Measurements from ENCODE around the gene RHOG.

The RHOG gene

DNA sequence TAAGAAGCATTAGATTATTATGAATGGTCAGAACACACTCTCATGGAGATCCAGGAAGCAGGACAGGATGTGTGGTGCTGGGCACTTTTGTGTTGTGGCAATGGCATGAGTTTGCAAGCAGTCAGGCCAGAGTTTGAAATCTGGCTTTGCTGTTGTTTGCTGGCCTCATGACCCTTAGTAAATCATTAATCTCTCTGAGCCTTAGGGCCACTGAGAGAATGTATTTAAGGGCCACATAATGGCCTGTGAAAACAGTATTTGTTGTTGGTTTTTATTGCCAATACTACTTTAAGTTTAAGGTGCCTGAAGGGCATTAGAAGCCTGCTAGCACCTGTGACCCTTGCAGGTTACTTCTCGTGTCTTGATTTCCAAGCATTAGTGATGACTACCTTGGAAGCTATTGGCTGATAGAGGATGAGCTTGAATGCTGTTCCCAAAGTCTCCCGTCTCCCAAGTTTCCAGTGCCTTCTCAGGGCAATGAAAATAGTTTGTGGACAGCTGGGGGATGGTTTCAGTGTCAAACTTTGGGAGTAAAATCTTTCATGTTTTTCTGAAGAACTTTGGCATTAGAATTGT lies 39.3 kb upstream of the RHOG start:
- FAIRE-seq: no peak
- TF ChIP-seq, protein P1, sequence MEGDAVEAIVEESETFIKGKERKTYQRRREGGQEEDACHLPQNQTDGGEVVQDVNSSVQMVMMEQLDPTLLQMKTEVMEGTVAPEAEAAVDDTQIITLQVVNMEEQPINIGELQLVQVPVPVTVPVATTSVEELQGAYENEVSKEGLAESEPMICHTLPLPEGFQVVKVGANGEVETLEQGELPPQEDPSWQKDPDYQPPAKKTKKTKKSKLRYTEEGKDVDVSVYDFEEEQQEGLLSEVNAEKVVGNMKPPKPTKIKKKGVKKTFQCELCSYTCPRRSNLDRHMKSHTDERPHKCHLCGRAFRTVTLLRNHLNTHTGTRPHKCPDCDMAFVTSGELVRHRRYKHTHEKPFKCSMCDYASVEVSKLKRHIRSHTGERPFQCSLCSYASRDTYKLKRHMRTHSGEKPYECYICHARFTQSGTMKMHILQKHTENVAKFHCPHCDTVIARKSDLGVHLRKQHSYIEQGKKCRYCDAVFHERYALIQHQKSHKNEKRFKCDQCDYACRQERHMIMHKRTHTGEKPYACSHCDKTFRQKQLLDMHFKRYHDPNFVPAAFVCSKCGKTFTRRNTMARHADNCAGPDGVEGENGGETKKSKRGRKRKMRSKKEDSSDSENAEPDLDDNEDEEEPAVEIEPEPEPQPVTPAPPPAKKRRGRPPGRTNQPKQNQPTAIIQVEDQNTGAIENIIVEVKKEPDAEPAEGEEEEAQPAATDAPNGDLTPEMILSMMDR (IDR thresholded peaks at IDR 0.05; ENCODE audit: insufficient read depth, missing control alignments): no peak
- DNase-seq (ENCODE audit: insufficient read length, low spot score): no peak

DNA sequence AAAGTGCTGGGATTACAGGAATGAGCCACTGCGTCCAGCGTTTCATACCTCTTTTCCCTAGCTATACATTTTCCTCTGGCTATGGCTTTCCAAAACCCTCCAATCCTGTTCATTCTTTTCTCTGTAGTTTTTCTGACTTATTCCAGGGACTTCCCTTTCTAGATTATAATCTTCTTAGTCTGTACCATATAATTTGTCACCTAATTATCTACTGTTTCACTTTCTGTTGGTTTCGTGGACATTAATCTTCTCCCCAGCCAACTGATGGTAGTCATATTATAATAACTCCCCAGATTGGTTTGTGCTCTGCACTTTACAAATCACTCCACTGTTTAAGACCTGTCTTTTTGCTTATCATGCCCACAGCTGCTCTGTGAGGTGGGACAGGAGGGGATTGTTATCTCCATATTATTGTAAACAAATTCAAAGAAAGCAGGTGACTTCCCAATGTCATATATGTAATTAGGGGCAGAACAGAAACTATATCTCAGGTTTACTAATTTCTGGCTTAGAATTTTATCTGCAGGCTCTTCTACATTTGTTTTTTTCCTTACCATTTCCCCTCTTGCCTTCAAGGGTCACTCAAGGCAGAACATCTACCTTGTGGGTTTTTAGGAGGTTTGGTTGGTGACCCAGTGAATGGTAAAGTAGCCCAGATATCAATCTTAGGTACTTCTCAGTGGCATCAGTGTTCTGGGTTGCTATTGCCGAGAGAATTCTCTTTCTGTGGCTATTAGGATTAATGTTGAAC lies 38.6 kb upstream of the RHOG start:
- TF ChIP-seq, protein P1 (IDR thresholded peaks at IDR 0.05; ENCODE audit: insufficient read depth, missing control alignments): no peak
- no peak for DNase-seq (ENCODE audit: insufficient read length, low spot score)
- FAIRE-seq: no peak

DNA sequence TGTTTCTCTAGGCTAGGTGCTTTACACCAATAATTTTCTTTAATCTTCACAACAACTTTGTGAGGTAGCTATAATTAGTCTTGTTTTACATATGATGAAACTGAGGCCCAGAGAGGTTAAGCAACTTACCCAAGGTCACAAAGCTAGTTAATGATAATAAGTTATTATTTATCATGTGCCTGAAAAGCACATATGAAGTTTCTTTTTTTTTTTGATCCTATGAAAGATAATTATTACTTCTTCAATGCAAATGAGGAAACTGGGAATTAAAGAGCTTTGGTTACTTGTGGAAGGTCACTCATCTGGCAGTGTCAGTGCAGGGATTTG lies 37.5 kb upstream of the RHOG start:
- FAIRE-seq (no peak), DNase-seq (ENCODE audit: insufficient read length, low spot score) (no peak)
- TF ChIP-seq, protein P1 (IDR thresholded peaks at IDR 0.05; ENCODE audit: insufficient read depth, missing control alignments): no peak

GRCh38 chr11:3877364-3878257 lies 36.9 kb upstream of the RHOG start:
- TF ChIP-seq, protein P1 (IDR thresholded peaks at IDR 0.05; ENCODE audit: insufficient read depth, missing control alignments): no peak
- FAIRE-seq: no peak
- DNase-seq (ENCODE audit: insufficient read length, low spot score): no peak

- TF ChIP-seq, protein P1 (IDR thresholded peaks at IDR 0.05; ENCODE audit: insufficient read depth, missing control alignments): no peak
- FAIRE-seq (no peak), DNase-seq (ENCODE audit: insufficient read length, low spot score) (no peak)
These were observed 35.9 kb upstream of the RHOG start for GRCh38 chr11:3876613-3877012.

DNA sequence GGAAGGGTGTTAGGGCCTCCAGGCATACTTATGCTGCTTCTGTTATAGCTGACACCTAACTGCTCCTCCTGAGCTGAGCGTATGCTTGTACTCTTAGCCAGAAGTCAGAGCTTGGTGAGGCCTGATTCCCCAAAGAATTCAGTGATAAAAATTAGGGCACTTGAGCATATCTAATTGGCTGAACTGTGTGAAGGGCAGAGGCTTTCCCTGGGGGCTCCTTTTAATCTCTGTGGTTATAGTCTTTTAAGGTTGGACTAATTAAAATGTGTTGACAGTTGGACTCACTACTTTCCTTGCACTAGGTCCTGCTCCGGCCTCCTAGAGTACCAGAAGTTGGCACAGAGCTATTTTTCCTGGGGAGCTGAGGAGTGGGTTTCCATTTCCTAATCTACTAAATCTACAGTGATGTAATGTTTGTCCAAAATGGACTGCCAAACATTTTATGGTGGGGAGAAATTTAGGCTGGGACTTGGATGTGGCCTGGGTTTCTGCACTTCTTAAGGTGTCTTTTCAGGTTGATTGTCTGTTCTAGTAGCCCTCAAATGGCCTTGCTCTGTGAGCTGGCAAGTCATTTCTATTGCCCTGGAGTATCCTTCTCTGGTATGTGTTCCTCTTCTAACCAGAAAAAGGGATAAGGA lies 33.1 kb upstream of the RHOG start:
- DNase-seq (ENCODE audit: insufficient read length, low spot score): no peak
- TF ChIP-seq, protein P1 (IDR thresholded peaks at IDR 0.05; ENCODE audit: insufficient read depth, missing control alignments): no peak
- FAIRE-seq: no peak

Measured in D721Med (cell line).